ENCODE results near the gene ADAMTSL4. TPM values are rescaled to one million over a fixed set of nuclear protein-coding genes. Genes with fewer than 3 reads are reported as not detected.
A peak's percentile ranks its signal among the peaks of the same experiment; 100 is the strongest.

ADAMTSL4 gene
- total and polyA plus RNA-seq, 9 of the 15 experiments (the other 6 are each of a cell fraction or from before 2014, with no cell fraction given): 12.7 to 212 (median 35.6) TPM

GRCh38 chr1:150561974-150562445, 12.8 kb downstream of the ADAMTSL4 start (continued):
- TF ChIP-seq TBL1XR1 (IDR thresholded peaks at IDR 0.05; ENCODE audit: low read length in 2 of 2): peak in 1 of 2 experiments; percentile 61; a peak in 1 of 4 replicates
- TF ChIP-seq CAMTA2 (CRISPR knock-in tag; conservative IDR thresholded peaks at IDR 0.05): 0 out of 2 replicates have a peak, but pooled peaks have one; percentile 15
- 0 out of 4 replicates have a peak, but pooled peaks of 1 of the 2 experiments have one; percentile 3 for TF ChIP-seq TEAD1 (CRISPR knock-in tag; IDR thresholded peaks at IDR 0.05)
- peak; percentile 50 to 83 for TF ChIP-seq MAZ (CRISPR knock-in tag; conservative IDR thresholded peaks at IDR 0.05 in 1 of 2, IDR thresholded peaks at IDR 0.05 in 1 of 2)
- TF ChIP-seq PCBP1 (IDR thresholded peaks at IDR 0.05; ENCODE audit: low read depth, low read length, poor library complexity, severe bottlenecking): peak; percentile 14
- peak; percentile 95 for TF ChIP-seq VEZF1 (CRISPR knock-in tag; IDR thresholded peaks at IDR 0.05)
- TF ChIP-seq USF1 (CRISPR knock-in tag; IDR thresholded peaks at IDR 0.05): peak; percentile 63
- peak; percentile 30; the same call in 1 of the 2 replicates for TF ChIP-seq ZFX (CRISPR knock-in tag; IDR thresholded peaks at IDR 0.05)
- peak in 1 of 2 experiments; percentile 45; a peak in 2 of 4 replicates for TF ChIP-seq ZNF318 (IDR thresholded peaks at IDR 0.05; ENCODE audit: borderline replicate concordance in 1 of 2, low read depth in 1 of 2)
- peak; percentile 46 for TF ChIP-seq CREM (IDR thresholded peaks at IDR 0.05; ENCODE audit: low read depth)
- TF ChIP-seq STAT5A (IDR thresholded peaks at IDR 0.05; ENCODE audit: borderline replicate concordance, low read length): peak; percentile 90
- peak; percentile 88 for TF ChIP-seq HMGN3 (IDR thresholded peaks at IDR 0.05; ENCODE audit: borderline replicate concordance, extremely low read depth, insufficient read length, low read depth, low read length)
- TF ChIP-seq ILF3 (IDR thresholded peaks at IDR 0.05; ENCODE audit: borderline replicate concordance): 0 out of 2 replicates have a peak, but pooled peaks have one; percentile 42
- peak; percentile 8; the same call in 1 of the 2 replicates for TF ChIP-seq GABPB1 (CRISPR knock-in tag; IDR thresholded peaks at IDR 0.05)
- no peak for TF ChIP-seq ZBTB8A (IDR thresholded peaks at IDR 0.05; ENCODE audit: partially characterized antibody)
- TF ChIP-seq NFRKB (IDR thresholded peaks at IDR 0.05; ENCODE audit: low read depth): 0 out of 2 replicates have a peak, but pooled peaks have one; percentile 16
- no peak for TF ChIP-seq ZNF444 (CRISPR knock-in tag; IDR thresholded peaks at IDR 0.05)

Data from K562 (cell line).